Measurements from ENCODE around the gene TRAF3. TPM values are rescaled to one million over a fixed set of nuclear protein-coding genes. Genes with fewer than 3 reads are reported as not detected.

Gene TRAF3
- total RNA-seq, 1 donor, result 19.5 TPM

- Histone ChIP-seq H3K9me3 (ENCODE audit: low read depth, low read length) (peaks cover 5% of the 10 kb centered on the region), H3K79me2 (ENCODE audit: insufficient read depth, low read length) (peaks cover 76% of the 10 kb centered on the region), H3K27me3 (ENCODE audit: insufficient read depth, low read length) (no peaks in the 10 kb centered on the region), H3K27ac (ENCODE audit: low read depth, low read length) (no peak overlapping the region), H3K36me3 (ENCODE audit: insufficient read depth, low read length) (peaks cover 3% of the 10 kb centered on the region), H3K4me2 (ENCODE audit: insufficient read depth, low read length) (no peak overlapping the region), H3K4me3 (ENCODE audit: insufficient read depth, low read length) (no peak overlapping the region), H3K4me1 (ENCODE audit: insufficient read depth, low read length) (peaks cover 29% of the 10 kb centered on the region), H2AFZ (ENCODE audit: low read length) (no peak overlapping the region), H4K20me1 (ENCODE audit: insufficient read depth, low read length) (peaks cover 50% of the 10 kb centered on the region)
- no peak for TF ChIP-seq CTCF (IDR thresholded peaks at IDR 0.05; ENCODE audit: extremely low read depth, low read depth, low read length)
- no peak for DNase-seq (ENCODE audit: insufficient read length, low spot score, missing footprints)
Observed at GRCh38 chr14:102796661-102797190, 19.5 kb downstream of the TRAF3 start.

- Histone ChIP-seq H3K4me1 (ENCODE audit: insufficient read depth, low read length) (peaks cover 29% of the 10 kb centered on the region), H3K4me2 (ENCODE audit: insufficient read depth, low read length) (no peak overlapping the region), H4K20me1 (ENCODE audit: insufficient read depth, low read length) (peaks cover 44% of the 10 kb centered on the region), H3K9me3 (ENCODE audit: low read depth, low read length) (no peaks in the 10 kb centered on the region), H3K36me3 (ENCODE audit: insufficient read depth, low read length) (no peaks in the 10 kb centered on the region), H2AFZ (ENCODE audit: low read length) (no peak overlapping the region), H3K4me3 (ENCODE audit: insufficient read depth, low read length) (no peak overlapping the region), H3K79me2 (ENCODE audit: insufficient read depth, low read length) (peaks cover 66% of the 10 kb centered on the region), H3K27me3 (ENCODE audit: insufficient read depth, low read length) (no peaks in the 10 kb centered on the region), H3K27ac (ENCODE audit: low read depth, low read length) (no peak overlapping the region)
- DNase-seq (ENCODE audit: insufficient read length, low spot score, missing footprints), result no peak
- TF ChIP-seq CTCF (IDR thresholded peaks at IDR 0.05; ENCODE audit: extremely low read depth, low read depth, low read length), result no peak
Observed at GRCh38 chr14:102798926-102799325, 21.7 kb downstream of the TRAF3 start.

- Histone ChIP-seq H3K4me2 (ENCODE audit: insufficient read depth, low read length) (peak overlapping the region; percentile 15), H2AFZ (ENCODE audit: low read length) (no peak overlapping the region), H3K4me3 (ENCODE audit: insufficient read depth, low read length) (no peak overlapping the region), H3K36me3 (ENCODE audit: insufficient read depth, low read length) (no peaks in the 10 kb centered on the region), H3K27ac (ENCODE audit: low read depth, low read length) (peak overlapping the region; percentile 23), H4K20me1 (ENCODE audit: insufficient read depth, low read length) (peaks cover 50% of the 10 kb centered on the region), H3K4me1 (ENCODE audit: insufficient read depth, low read length) (peaks cover 28% of the 10 kb centered on the region), H3K79me2 (ENCODE audit: insufficient read depth, low read length) (peaks cover 68% of the 10 kb centered on the region), H3K27me3 (ENCODE audit: insufficient read depth, low read length) (no peaks in the 10 kb centered on the region), H3K9me3 (ENCODE audit: low read depth, low read length) (no peaks in the 10 kb centered on the region)
- TF ChIP-seq CTCF (IDR thresholded peaks at IDR 0.05; ENCODE audit: extremely low read depth, low read depth, low read length), result no peak
- peak; percentile 77 for DNase-seq (ENCODE audit: insufficient read length, low spot score, missing footprints)
Observed at GRCh38 chr14:102799684-102800562, 22.7 kb downstream of the TRAF3 start.

GRCh38 chr14:102802834-102803523 lies 25.7 kb downstream of the TRAF3 start:
- Histone ChIP-seq H3K4me3 (ENCODE audit: insufficient read depth, low read length) (no peak overlapping the region), H3K27me3 (ENCODE audit: insufficient read depth, low read length) (no peaks in the 10 kb centered on the region), H3K79me2 (ENCODE audit: insufficient read depth, low read length) (peaks cover 76% of the 10 kb centered on the region)

More at GRCh38 chr14:102802834-102803523, 25.7 kb downstream of the TRAF3 start:
- no peak for DNase-seq (ENCODE audit: insufficient read length, low spot score, missing footprints)
- Histone ChIP-seq H4K20me1 (ENCODE audit: insufficient read depth, low read length) (peaks cover 62% of the 10 kb centered on the region), H2AFZ (ENCODE audit: low read length) (no peak overlapping the region), H3K27ac (ENCODE audit: low read depth, low read length) (no peak overlapping the region), H3K4me1 (ENCODE audit: insufficient read depth, low read length) (peaks cover 25% of the 10 kb centered on the region), H3K4me2 (ENCODE audit: insufficient read depth, low read length) (no peak overlapping the region), H3K9me3 (ENCODE audit: low read depth, low read length) (no peaks in the 10 kb centered on the region), H3K36me3 (ENCODE audit: insufficient read depth, low read length) (no peaks in the 10 kb centered on the region)
- TF ChIP-seq CTCF (IDR thresholded peaks at IDR 0.05; ENCODE audit: extremely low read depth, low read depth, low read length), result no peak
